Stimulated activated CD4-positive, alpha-beta T cell treated with anti-CD3 and anti-CD28 coated beads, Interleukin-4, amount 100 ng/mL, for 24 hours (primary cell): ENCODE results near the gene EDAR.

Experiments
- DNase-seq: peaks from one replicate; pipeline ENCODE4 v3.0.0-alpha.2; 2020

EDAR gene

DNA sequence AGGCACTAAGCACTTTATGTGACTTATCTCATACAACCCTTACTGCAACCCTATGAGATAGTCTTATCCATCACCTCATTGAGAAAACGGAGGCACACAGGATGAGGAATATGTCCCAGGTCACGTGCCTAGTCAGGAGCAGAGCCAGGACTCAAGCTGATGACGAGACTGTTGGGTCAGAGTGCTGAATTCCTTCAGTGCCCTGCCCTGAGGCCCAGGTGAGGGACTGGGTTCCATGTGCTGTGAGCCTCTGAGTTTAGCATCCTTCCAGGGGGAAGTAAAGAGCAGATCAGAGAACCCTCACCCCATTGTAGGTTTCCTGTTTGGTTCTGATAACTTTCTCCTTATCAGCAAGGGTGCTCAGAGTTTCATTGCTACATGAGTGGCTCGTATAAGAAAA is 11.7 kb upstream of the EDAR start:
- DNase-seq = no peak

DNA sequence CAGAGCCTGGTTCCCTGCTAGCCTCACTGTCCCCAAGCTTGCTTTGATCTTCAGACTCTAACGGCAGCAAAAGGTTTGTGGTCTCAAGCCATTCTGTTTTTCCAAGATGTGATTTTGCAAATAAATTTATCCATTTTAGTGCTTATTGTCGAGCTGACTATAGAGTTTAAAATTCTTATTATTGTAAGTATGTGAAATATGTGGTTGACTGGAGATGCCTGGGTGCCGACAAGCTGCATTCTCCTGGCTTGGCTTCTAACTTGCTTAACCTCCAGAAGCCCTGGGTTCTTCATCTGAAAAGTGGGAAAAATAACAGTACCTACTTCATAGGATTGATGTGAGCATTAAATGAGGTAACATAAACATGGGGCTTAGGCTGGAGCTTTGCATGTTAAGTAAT is 9.9 kb upstream of the EDAR start:
- no peak for DNase-seq

DNA sequence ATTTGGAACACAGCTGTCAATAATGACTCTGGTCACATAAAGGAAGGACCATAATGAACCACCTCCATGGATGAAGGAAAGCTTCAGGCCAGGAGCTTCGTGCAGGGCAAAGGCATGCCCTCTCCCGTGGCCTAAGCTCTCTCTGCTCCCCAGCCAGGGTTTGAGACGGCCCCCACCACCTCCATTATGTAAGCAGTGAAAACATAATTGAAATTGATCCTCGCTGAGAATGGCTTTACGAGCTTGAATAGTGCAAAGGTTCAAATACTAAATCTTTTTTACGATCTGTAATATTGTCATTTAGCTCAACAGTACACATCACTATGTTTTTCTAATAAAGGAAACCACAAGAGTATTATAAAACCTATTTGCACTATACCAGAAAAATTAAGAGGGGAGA is 5.2 kb upstream of the EDAR start:
- no peak for DNase-seq

DNA sequence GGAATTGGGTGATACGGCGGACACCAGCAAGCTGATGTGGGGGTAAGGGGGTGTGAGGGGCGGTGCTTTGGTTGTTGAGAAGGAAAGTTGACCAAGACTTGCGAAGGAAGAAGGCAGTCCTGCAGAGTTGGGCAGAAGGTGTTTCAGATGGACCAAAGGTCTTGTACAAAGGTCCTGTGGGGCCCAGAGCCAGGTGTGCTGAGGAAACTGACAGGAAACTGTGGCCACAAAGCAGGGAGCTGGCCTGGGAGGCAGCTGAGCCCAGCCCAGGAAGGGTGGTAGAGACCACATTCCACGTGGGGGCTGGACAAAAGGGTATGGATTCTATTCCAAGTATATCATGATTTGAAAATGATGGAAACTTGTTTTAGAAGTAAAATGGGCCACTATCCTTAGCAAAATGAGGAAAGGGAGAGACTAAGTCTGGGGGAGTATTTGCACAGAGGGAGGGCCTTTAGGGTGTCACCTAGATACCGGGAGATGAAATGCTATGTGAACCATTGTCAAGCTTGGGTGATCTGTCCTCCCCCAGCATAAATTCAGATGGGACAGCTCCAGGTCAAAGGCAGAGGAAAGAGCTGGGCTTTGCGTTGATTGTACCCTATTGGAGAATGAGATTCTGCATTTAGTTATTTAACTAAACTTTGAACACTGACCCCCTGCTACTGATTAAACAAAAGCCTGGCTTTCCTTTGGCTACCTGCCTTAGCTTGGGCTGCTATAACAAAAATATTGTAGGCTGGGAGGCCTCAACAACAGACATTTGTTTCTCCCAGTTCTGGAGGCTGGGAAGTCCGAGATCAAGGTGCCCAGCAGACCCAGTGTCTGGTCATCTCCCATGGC is 4.3 kb upstream of the EDAR start:
- no peak for DNase-seq

DNA sequence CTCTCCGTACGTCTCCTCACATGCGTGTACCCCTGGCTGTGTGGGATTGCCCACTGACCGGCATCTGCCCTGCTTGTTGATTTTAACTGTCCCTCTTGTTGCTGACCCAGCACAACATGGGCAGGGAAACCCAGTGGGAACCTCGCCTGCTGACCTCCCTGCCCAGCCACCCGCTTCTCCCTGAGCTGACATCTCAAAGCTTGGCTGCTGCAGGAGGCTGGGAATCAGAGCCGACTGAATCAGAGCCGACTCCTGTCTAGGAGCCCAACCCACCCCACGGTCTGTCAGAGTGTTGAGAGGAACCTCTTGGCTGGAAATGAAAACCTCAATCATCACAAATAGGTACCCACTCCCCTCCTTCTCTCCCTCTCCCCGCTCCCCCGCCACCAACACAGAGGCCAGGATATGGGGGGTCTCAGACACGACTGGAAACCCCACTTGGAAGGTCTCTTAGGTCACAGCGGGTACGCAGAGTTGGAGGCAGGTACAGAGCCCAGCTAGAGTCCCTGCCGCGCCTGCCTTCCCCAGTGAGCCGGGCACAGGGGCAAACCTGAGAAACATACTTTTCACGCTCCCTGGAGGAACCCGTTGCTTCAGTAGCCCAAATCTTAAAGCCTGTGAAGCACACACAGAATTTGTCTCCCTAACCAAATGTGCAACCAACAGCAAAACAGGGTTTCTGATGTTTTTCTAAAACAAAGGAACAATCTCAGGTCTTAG is 784 bp downstream of the EDAR start:
- no peak for DNase-seq

DNA sequence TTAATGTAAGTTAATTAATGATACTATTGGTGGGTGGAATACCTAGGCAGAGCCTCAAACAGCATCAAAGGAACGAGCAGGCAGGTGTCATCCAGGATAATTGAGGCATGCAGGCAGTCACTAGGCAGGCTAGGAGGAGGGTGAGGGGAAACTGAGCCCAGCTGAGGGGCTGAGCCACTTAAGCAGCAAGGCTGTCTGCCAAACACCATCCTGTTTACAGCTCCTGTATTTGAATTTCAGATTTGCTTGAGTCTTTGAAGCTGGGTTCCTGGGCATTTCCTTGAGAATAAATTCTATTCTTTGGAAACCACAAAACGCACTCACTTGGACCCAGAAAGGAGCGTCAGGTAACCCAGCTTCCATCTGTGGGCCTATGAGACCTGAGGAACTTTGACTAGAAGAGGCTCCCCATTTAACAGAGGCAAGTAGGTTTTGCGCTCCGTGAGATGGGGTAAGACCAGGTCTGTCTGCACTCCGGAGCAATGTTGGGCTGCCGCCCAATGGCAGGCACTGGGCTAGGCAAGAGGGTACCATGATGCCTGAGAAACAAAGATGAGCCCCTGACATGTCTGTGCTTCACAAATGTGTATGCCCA is 2.0 kb downstream of the EDAR start:
- peak; percentile 22 for DNase-seq

DNA sequence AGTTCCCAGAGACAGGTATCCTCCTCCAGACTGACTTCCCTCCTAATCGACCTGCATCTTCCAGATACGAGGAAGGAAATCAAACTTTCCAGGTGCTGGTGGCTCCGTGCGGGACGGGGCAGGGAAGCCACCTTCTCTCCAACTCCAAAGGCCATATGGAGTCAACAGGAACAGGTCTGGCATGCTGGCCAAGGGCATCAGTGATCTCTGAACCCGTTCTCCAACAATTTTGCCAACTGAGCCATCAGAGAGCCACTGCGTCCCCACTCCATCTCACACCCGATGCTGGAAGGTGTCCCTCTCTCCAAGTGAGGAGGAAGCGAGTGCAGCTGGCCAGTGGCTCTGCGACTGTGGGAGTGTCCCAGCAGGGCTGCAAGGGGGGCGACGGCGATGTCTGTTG is 5.4 kb downstream of the EDAR start:
- DNase-seq = no peak

DNA sequence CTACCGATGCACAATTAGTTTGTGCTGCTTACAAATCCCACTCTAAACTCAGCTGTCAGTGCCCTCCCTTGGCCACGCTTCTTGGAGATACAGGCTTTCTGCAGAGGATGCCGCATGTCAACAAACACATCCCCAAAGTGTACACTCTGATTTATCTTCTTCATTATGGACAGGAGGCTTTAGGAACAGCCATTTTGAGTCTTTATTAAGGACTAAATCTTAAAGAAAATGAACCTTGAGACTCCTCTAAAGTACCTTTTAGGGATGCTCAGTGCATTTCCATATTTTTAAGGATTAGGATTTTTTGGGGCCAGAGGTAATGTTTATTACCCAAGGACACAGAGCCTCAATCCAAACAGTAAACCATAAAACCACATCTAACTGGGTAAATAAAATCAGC is 6.0 kb downstream of the EDAR start:
- no peak for DNase-seq

DNA sequence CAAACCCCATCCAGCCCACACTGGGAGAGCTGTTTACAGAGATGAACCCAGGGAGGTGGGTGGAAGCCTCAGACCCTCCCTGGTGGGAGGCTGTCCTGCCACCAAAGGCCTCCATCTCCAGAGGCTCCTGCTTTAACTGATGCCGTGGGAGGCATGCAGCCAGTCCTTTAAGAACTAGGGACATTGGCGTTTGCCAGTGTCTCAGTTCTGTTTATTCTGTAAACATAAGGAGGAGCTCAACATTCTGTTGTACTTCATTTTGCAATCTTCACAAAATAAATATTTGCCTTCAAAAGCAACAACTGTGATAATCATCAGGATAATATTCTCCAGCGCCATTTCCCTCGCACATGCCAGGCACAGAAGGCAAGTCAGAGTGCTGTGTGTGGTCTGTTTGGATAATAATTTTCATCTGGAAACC is 6.8 kb downstream of the EDAR start:
- no peak for DNase-seq

DNA sequence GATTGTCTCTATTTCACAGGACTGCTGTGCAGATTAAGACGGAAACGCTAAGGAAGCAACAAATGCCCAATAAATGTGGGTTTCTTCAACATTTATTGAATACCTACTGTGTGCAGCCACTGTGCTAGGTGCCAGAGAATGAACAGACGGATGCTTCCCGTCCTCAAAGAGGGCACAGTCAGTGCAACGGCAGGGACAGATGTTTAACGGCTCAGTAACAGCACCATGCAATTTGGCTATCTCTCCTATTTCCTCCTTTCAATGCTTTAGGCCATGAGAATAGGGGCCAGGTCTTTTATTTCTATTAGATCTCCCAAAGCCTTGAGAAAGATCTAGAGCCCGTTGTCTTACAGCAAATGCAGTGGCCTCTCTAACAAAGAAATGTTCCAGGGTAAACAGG is 7.2 kb downstream of the EDAR start:
- no peak for DNase-seq

DNA sequence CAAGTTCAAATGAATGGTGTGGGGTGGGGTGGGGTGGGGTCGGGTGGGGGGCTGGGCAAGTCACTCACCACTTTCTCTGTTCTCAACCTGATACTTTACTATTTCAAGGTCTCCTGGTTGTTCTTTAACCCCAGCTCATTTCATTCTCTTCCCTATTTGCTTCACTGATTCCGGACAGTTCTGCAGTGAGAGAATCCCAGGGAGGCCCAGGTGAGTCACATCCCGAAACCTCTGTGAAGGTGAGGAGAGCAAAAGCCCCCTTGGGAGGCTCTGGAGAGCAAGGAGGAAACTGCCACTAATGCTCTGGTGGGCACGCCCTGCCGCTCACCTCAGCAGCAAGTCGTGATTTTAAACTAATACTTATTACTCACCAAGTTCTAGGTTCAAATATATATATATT is 8.9 kb downstream of the EDAR start:
- no peak for DNase-seq

DNA sequence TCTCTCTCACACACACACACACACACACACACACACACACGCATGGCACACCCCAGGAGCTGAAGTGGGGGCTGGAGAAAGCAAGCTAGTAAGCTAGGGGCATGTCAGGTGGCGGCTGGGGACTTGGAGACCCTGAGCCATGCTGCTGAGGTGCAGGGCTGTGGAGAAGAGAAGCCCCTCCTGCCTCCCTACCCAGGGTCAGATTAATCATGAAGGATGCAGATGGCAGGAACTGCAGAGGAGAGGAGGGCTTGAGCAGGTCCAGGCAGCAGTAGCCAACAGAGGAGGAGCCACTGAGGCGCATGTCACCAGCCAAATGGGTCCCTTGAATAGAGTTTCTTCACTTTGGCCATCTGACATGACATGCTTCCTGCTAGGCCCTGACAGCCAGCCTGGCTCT is 9.6 kb downstream of the EDAR start:
- no peak for DNase-seq

DNA sequence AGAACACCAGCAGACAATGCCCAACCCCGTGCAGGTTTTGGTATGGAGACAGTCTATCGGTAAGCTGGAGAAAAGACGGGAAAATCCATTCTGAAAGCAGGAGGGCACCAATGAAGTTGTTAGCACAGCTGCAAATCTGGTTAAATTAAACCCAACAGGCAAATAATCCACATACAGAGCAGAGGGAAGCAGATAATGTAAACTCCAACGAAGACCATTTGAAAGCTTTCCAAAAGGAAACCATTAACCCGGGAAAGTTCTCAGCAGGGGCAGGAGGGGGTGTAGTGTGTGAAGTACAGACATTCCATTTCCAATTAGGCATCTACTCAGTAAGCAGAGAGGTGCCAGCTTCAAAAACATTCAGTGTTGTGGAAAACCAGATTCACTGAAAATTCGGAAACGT is 10.3 kb downstream of the EDAR start:
- no peak for DNase-seq

DNA sequence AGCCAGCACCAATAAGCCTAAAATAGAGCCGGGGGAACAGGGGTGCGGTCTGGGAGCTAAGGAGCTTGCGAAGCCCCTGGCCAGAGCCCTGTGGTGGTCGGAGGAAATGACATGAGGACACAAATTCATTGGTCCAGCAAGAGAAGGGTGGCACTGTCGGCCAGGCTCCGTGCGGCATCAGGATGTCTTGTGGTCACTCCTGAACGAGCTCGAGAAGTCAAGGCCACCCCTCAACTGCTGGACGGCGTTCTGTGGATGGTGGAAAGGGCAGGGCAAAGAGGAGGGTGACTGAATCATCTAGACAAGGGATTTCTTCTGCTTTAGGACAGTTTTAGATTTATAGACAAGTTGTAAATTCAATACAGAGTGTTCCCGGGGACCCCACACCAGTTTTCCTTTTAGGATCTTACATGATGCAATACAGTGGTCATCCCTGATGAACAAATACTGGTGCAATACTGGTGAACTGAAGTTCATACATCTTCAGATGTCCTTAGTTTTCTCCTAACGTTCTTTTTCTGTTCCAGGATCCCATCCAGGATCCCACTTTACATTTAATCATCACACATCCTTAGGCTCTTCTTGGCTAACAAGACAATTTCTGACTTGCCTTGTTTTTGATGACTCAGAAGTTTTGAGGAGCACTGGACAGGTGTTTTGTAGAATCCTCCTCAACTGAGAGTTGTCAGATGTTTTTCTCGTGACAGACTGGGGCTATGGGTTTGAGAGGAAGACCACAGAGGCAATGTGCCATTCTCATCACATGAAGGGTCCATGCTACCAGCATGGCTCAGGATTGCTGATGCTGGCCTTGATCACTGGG is 13.2 kb downstream of the EDAR start:
- no peak for DNase-seq

DNA sequence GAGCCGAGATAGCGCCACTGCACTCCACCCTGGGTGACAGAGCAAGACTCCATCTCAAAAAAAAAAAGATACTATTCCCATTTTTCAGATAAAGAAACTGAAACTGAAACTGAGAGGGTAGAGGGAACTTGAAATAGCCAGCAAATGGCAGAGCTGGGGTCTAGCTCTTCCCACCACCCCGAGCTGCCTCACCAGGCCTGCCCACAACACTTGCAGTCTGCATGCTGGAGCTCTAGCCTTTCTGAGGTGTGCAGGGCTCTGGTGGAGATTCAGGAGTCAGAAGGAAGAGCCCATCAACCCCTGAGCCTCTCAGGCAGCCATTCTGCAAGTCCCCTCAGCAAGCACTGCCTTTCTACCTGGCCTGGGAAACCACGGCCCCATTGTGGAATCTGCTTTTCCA is 14.3 kb downstream of the EDAR start:
- no peak for DNase-seq

DNA sequence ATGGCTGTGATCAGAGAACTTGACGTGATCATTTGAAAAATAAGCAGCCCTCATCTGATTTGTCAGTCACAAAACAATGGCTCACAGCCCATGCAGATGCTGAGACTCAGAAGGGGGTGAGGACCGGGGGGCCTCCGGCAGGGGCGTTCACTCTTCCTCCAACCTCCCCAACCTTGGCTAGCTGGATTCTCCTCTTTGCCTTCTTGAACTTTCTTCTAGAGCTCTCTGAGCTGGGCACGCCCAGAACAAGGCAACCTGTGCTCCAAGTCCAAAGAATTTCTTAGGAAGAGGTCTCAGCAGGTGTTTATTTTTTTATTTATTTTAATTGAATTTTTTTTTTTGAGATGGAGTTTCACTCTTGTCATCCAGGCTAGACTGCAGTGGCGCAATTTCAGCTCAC is 16.4 kb downstream of the EDAR start:
- DNase-seq = no peak

DNA sequence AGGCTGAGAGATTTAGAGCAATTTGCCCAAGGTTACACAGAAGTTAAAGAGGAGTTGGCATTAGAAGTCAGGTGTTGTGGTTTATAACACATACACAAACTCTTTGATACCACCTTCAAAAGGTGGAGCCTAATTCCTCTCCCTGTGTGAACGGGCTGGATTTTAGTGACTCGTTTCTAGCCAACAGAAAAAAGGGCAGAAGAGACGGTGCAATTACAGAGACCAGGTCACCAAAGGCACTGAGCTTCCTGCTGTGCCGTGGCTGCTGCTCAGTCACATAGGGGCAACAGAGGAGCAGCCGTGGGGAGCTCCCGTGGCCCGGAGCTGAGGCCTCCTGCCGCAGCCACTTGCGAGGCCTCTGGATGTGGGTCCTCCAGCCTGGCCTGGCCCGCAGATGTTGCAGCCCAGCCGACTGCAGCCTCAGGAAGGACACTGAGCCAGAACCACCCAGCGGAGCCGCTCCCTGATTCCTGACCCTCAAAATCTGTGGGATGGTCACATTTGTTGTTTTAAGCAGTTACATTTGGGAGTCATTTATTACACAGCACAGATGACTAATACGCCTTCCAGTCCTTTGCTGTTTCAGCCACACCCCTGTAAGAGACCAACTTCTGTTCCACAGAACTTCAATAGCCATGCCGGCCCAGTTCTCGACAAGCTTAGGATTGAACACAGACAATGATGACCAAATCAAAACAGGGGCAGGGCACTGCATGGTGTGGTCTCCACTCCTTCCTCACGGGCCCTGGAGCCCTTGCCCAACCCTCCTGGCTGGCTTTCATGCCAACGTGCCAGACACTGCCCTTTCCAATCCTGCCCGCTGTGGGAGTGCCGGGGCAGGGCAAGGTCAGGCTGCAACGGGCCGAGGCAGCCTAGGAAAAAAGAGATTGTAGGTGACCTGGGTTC is 17.1 kb downstream of the EDAR start:
- DNase-seq = no peak

DNA sequence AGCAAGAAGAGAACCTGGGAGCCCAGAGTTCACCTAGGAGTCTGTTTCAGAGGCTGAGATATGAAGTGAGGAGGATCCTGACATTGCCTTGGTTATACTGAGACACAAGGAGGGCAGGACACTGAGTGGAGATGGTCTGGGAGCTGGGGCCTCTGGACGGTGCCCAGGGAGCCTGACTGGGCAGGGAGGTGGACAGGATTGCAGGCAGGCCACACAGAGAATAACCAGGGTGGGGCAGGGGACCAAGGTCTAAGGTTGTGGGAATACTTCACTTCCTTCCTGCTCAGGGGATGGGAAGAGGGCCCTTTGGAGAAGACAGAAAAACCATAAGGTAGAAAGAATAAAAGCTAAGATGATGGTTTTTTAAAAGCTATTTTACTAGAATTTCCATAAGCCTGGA is 18.7 kb downstream of the EDAR start:
- DNase-seq = no peak

DNA sequence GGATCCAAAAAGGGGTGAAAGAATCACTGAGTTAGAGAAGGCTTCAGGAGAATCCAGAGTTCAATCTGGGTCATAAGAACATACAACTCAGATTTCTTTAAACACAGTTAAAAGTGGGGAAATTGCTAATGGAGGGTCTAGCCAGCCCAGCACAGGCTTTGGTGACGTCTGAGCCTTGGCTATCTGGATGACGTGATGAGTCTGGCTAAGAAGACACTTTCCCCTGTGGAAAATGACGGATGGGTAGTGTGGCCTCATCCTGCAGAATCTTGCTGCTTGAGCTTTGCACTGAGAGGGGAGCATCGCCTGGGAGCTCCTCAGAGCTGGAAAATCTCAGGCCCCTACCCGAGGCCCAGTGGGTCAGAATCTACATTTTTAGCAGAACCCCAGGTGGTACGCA is 19.2 kb downstream of the EDAR start:
- no peak for DNase-seq

DNA sequence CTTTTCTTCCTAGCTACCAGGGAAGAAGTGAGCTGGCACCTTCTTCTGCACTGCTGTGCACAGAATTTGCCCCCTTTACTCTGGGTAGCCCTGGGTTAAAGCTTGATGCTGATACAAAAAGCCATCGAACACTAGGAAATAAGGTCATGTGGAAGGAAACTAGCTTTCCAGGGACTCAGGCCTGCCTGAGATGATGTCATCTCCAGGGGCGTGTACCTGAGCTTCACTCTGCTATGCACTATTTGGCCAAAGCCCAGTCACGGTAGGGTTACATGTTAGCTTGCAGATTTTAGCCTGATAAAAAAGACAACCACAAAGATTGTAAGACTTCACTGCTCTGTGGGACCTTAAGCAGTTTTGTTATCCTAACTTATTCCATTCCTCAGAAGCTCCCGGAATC is 20.4 kb downstream of the EDAR start:
- DNase-seq = no peak

DNA sequence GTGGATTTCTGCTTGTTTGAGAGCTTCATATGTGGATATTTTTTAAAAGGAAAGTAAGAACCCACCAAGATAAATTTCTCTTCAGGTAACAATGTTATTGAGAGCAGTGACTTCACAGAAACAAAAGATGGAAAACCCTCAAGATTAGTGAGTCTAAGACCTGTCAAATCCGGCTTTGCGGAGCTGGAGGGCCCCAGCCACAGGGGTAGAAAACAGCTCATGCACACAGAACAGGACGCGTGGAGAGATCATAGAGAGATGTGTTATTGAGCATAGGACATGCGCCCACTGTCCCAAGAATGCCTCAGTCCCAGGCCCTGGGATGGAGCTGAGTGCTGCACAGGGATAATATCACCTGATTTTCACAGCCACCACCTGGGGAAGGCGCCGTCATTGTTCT is 21.3 kb downstream of the EDAR start:
- DNase-seq = no peak
